Esophagus muscularis mucosa (tissue), 4 donors: ENCODE data around the gene MRPS2. TPM values are rescaled to one million over a fixed set of nuclear protein-coding genes. Genes with fewer than 3 reads are reported as not detected.
A peak's percentile ranks its signal among the peaks of the same experiment; 100 is the strongest.

ENCODE experiments used
- DNase-seq: peaks from one replicate; pipeline ENCODE4 v3.0.0-alpha.2; 2017; ENCODE audit errors: extremely low spot score
- H3K27ac ChIP-seq, 4 donors: fragments of 200-600 bp; sonication (generic); replicated peaks in 1 of 4; 1 replicate in 3 of 4; 2 replicates in 1 of 4; pipeline ENCODE4 v1.5.1; 2016 to 2019; ENCODE audit warnings: mild to moderate bottlenecking in 1 of 4
- H3K27me3 ChIP-seq, 4 donors: fragments of 200-600 bp; sonication (generic); one replicate each; pipeline versions ENCODE4 v1.5.1 to v1.6.0; 2016 to 2019
- H3K36me3 ChIP-seq, 4 donors: fragments of 200-600 bp; sonication (generic); one replicate each; pipeline ENCODE4 v1.5.1; 2016 to 2019
- H3K4me1 ChIP-seq, 4 donors: fragments of 200-600 bp; sonication (generic); one replicate each; pipeline ENCODE4 v1.5.1; 2016 to 2019
- H3K4me3 ChIP-seq, 4 donors: fragments of 200-600 bp; sonication (generic); 1 replicate in 2 of 4; 2 replicates in 2 of 4; pipeline ENCODE4 v1.5.1; 2016 to 2019; ENCODE audit warnings: mild to moderate bottlenecking in 4 of 4, moderate library complexity in 1 of 4
- H3K9me3 ChIP-seq, 4 donors: fragments of 200-600 bp; sonication (generic); 1 replicate in 3 of 4; 2 replicates in 1 of 4; pipeline ENCODE4 v1.5.1; 2016 to 2019
- CTCF ChIP-seq, 3 experiments: fragments of 200-600 bp in 2 of 3; fragments of 450-650 bp in 1 of 3; sonication (generic) in 2 of 3; IDR thresholded peaks; one replicate each; pipeline ENCODE4 v1.5.1; 2017 to 2019; ENCODE audit warnings: antibody characterized with exemption in 3 of 3, mild to moderate bottlenecking in 2 of 3, moderate library complexity in 1 of 3
- EP300 ChIP-seq: sonication (generic); formaldehyde crosslinking; IDR thresholded peaks from one replicate; pipeline ENCODE4 v1.6.1; 2017; ENCODE audit warnings: antibody characterized with exemption
- POLR2A ChIP-seq: fragments of 450-650 bp; IDR thresholded peaks from one replicate; pipeline ENCODE4 v1.6.1; 2017; ENCODE audit warnings: antibody characterized with exemption, moderate library complexity, mild to moderate bottlenecking, low read depth
- POLR2AphosphoS5 ChIP-seq, 2 donors: sonication (generic); formaldehyde crosslinking; IDR thresholded peaks; one replicate each; pipeline ENCODE4 v1.6.1; 2017; ENCODE audit warnings: antibody characterized with exemption in 2 of 2
- WGBS: methylation state at CpG from one replicate; pipeline ENCODE4 v1.1.5; 2018; 5-methylcytosine and 5-hydroxymethylcytosine counted together
- intact Hi-C: fragments of 100-400 bp; cut with DNase I; formaldehyde crosslinking; loops from one replicate; pipeline ENCODE4 v1.15.1; 2023
- total RNA-seq, 4 donors: library from RNA; depleted of rRNA; stranded (reverse); fragments of >200 nt; gene quantifications; one replicate each; pipeline versions ENCODE4 v1.1.0 to v1.2.1, GENCODE V29; 2016

The MRPS2 gene
- total RNA-seq, 4 donors from 2014 or later: 19.5 to 47.3 (median 37.9) TPM

DNA sequence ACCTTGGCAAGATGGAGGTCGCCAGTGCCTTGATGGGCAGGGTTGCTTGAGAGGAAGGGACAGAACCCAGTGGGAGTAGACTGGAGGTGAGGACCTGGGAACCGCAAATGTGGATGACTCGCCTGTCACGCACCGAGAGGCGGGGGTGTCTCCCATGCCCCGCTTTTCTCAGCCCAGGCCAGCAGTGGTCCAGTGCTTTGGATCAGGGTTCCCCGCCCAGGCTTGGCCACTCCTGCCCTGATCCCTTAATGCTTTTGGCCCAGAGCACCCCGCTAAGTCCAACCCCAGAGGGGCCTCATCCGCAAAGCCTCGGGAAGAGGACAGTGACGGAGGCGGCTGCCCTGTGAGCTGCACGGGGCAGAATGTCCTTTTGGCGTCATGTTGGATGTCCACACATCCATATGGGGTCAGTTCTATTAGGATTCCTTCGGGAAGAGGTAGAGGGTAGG lies 2.4 kb downstream of the MRPS2 start:
- peaks cover 9 to 43% (median 36%) of the 10 kb centered on the region in 4 donors for H3K36me3 ChIP-seq
- H3K27ac ChIP-seq: no peak overlapping the region
- H3K27me3 ChIP-seq: no peaks in the 10 kb centered on the region
- no peak for DNase-seq
- TF ChIP-seq CTCF (IDR thresholded peaks at IDR 0.05): no peak
- TF ChIP-seq EP300: no peak
- no peak for TF ChIP-seq POLR2AphosphoS5 (IDR thresholded peaks at IDR 0.05)
- TF ChIP-seq POLR2A: no peak
- intact Hi-C loops: no loop called here
- H3K4me1 ChIP-seq: peaks cover 22 to 48% (median 37%) of the 10 kb centered on the region in 4 donors
- H3K9me3 ChIP-seq: no peaks in the 10 kb centered on the region
- 94% methylated on average over 16 of the region's 16 CpGs for WGBS
- H3K4me3 ChIP-seq: no peak overlapping the region

- intact Hi-C loops: no loop called here
- 90% methylated on average over 35 of the region's 41 CpGs for WGBS
- DNase-seq: no peak
These were observed 3.1 kb downstream of the MRPS2 start for GRCh38 chr9:135503371-135504261.

GRCh38 chr9:135504262-135505243 lies 4.1 kb downstream of the MRPS2 start:
- Histone ChIP-seq H3K9me3 (peaks cover 0 to 14% (median 0%) of the 10 kb centered on the region in 4 donors), H3K27ac (no peak overlapping the region), H3K4me3 (no peak overlapping the region), H3K36me3 (peaks cover 9 to 43% (median 36%) of the 10 kb centered on the region in 4 donors), H3K27me3 (no peaks in the 10 kb centered on the region), H3K4me1 (peaks cover 16 to 43% (median 31%) of the 10 kb centered on the region in 4 donors)
- TF ChIP-seq CTCF (IDR thresholded peaks at IDR 0.05) (peak; percentile 47 to 76 (median 47)), EP300 (no peak)
- intact Hi-C loops: no loop called here
- 67% methylated on average over 13 of the region's 21 CpGs for WGBS
- DNase-seq: no peak

More at GRCh38 chr9:135503371-135504261, 3.1 kb downstream of the MRPS2 start:
- Histone ChIP-seq H3K36me3 (peaks cover 9 to 43% (median 36%) of the 10 kb centered on the region in 4 donors), H3K27ac (no peak overlapping the region), H3K27me3 (no peaks in the 10 kb centered on the region), H3K4me3 (no peak overlapping the region), H3K4me1 (peaks cover 22 to 48% (median 37%) of the 10 kb centered on the region in 4 donors), H3K9me3 (peaks cover 0 to 5% (median 0%) of the 10 kb centered on the region in 4 donors)
- TF ChIP-seq EP300 (no peak), POLR2A (no peak), POLR2AphosphoS5 (IDR thresholded peaks at IDR 0.05) (no peak), CTCF (IDR thresholded peaks at IDR 0.05) (no peak)

GRCh38 chr9:135505406-135506187 lies 5.1 kb downstream of the MRPS2 start:
- intact Hi-C loops: no loop called here
- DNase-seq: no peak
- WGBS: 89% methylated on average over 16 of the region's 24 CpGs
- Histone ChIP-seq H3K9me3 (peaks cover 0 to 14% (median 0%) of the 10 kb centered on the region in 4 donors), H3K27me3 (no peaks in the 10 kb centered on the region), H3K4me3 (no peak overlapping the region), H3K27ac (no peak overlapping the region), H3K36me3 (peaks cover 9 to 43% (median 36%) of the 10 kb centered on the region in 4 donors), H3K4me1 (peaks cover 15 to 36% (median 27%) of the 10 kb centered on the region in 4 donors)
- no peak for TF ChIP-seq CTCF (IDR thresholded peaks at IDR 0.05)
- TF ChIP-seq POLR2AphosphoS5 (IDR thresholded peaks at IDR 0.05): no peak
- TF ChIP-seq POLR2A: no peak
- no peak for TF ChIP-seq EP300
